ENCODE measurements around the gene CFAP300.

GRCh38 chr11:102062106-102062505 is 14.9 kb downstream of the CFAP300 start:
- TF ChIP-seq CTCF (IDR thresholded peaks at IDR 0.05; ENCODE audit: low read depth, low read length) (no peak), EZH2phosphoT487 (IDR thresholded peaks at IDR 0.05; ENCODE audit: low read depth) (no peak)
